H1 (cell line): ENCODE data around the gene ARHGAP6.

Source experiments
- CHD7 ChIP-seq: fragments of 300-600 bp; sonication (generic); IDR thresholded peaks from 2 replicates; pipeline ENCODE4 v1.7.1; 2012; ENCODE audit warnings: low read length, moderate library complexity, mild to moderate bottlenecking, inconsistent platforms; ENCODE audit not compliant: insufficient replicate concordance
- POLR2A ChIP-seq, 2 experiments: IDR thresholded peaks; 1 replicate in 1 of 2; 2 replicates in 1 of 2; pipeline ENCODE4 v1.6.1; 2011; ENCODE audit warnings: low read depth in 2 of 2, low read length in 2 of 2, mild to moderate bottlenecking in 2 of 2; ENCODE audit errors: control extremely low read depth in 1 of 2
- ZNF274 ChIP-seq: IDR thresholded peaks from 2 replicates; pipeline ENCODE4 v1.7.0; 2012; ENCODE audit warnings: low read length, borderline replicate concordance; ENCODE audit errors: extremely low read depth
- TF ChIP-seq, protein P1 (sequence below), 3 experiments: IDR thresholded peaks; 1 replicate in 2 of 3; 2 replicates in 1 of 3; pipeline versions ENCODE4 v1.5.1 to v1.6.1; 2011; ENCODE audit warnings: low read length in 3 of 3, mild to moderate bottlenecking in 3 of 3, inconsistent platforms in 2 of 3, low read depth in 1 of 3, moderate library complexity in 1 of 3; ENCODE audit not compliant: insufficient read depth in 1 of 3; ENCODE audit errors: control extremely low read depth in 1 of 3

GRCh38 chrX:11334165-11334564 is 331.6 kb downstream of the ARHGAP6 start:
- TF ChIP-seq ZNF274 (no peak), POLR2A (IDR thresholded peaks at IDR 0.05; ENCODE audit: control extremely low read depth in 1 of 2, low read depth in 2 of 2, low read length in 2 of 2) (no peak), CHD7 (no peak)
- TF ChIP-seq, protein P1, sequence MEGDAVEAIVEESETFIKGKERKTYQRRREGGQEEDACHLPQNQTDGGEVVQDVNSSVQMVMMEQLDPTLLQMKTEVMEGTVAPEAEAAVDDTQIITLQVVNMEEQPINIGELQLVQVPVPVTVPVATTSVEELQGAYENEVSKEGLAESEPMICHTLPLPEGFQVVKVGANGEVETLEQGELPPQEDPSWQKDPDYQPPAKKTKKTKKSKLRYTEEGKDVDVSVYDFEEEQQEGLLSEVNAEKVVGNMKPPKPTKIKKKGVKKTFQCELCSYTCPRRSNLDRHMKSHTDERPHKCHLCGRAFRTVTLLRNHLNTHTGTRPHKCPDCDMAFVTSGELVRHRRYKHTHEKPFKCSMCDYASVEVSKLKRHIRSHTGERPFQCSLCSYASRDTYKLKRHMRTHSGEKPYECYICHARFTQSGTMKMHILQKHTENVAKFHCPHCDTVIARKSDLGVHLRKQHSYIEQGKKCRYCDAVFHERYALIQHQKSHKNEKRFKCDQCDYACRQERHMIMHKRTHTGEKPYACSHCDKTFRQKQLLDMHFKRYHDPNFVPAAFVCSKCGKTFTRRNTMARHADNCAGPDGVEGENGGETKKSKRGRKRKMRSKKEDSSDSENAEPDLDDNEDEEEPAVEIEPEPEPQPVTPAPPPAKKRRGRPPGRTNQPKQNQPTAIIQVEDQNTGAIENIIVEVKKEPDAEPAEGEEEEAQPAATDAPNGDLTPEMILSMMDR (IDR thresholded peaks at IDR 0.05; ENCODE audit: control extremely low read depth in 1 of 3, insufficient read depth in 1 of 3, low read depth in 1 of 3, low read length in 3 of 3): no peak
